ENCODE results near the gene PRKCE. TPM values are rescaled to one million over a fixed set of nuclear protein-coding genes. Genes with fewer than 3 reads are reported as not detected.

The PRKCE gene
- total and polyA plus RNA-seq, 4 donors: 2.5 to 38.6 (median 5.8) TPM

GRCh38 chr2:45869165-45869501 lies 217.7 kb downstream of the PRKCE start:
- no peak overlapping the region for H3K4me3 ChIP-seq (ENCODE audit: low read depth in 1 of 3, low read length in 3 of 3)
- no peak for DNase-seq (ENCODE audit: low spot score)
- H3K4me1 ChIP-seq (ENCODE audit: control insufficient read depth in 4 of 4, insufficient read depth in 4 of 4, low read length in 3 of 4): peaks cover 2 to 22% (median 11%) of the 10 kb centered on the region in 4 donors
- WGBS: 95% methylated on average over 4 of the region's 4 CpGs
- H3K27me3 ChIP-seq (ENCODE audit: control insufficient read depth in 4 of 4, insufficient read depth in 4 of 4, low read length in 3 of 4): no peaks in the 10 kb centered on the region
- no peak overlapping the region for H3K27ac ChIP-seq (ENCODE audit: low read depth in 1 of 2, low read length in 2 of 2)
- no peak overlapping the region for H3K9ac ChIP-seq (ENCODE audit: low read depth in 1 of 2, low read length in 2 of 2)
- H3K36me3 ChIP-seq (ENCODE audit: control insufficient read depth in 4 of 4, insufficient read depth in 3 of 4, low read depth in 1 of 4, low read length in 3 of 4): no peaks in the 10 kb centered on the region
- H3K9me3 ChIP-seq (ENCODE audit: control insufficient read depth in 4 of 4, low read length in 3 of 4): no peaks in the 10 kb centered on the region
- TF ChIP-seq REST (IDR thresholded peaks at IDR 0.05) (no peak), FOXA2 (IDR thresholded peaks at IDR 0.05) (no peak), YY1 (IDR thresholded peaks at IDR 0.05) (no peak), ZBTB33 (IDR thresholded peaks at IDR 0.05) (no peak), CTCF (IDR thresholded peaks at IDR 0.05; ENCODE audit: low read depth, low read length, missing input control) (no peak), HNF4G (IDR thresholded peaks at IDR 0.05) (no peak), JUND (IDR thresholded peaks at IDR 0.05) (no peak), NR2F2 (IDR thresholded peaks at IDR 0.05) (no peak)

- 94% methylated on average over 3 of the region's 3 CpGs for WGBS
- Histone ChIP-seq H3K9me3 (ENCODE audit: control insufficient read depth in 4 of 4, low read length in 3 of 4) (no peaks in the 10 kb centered on the region), H3K4me1 (ENCODE audit: control insufficient read depth in 4 of 4, insufficient read depth in 4 of 4, low read length in 3 of 4) (peaks cover 2 to 27% (median 11%) of the 10 kb centered on the region in 4 donors), H3K27ac (ENCODE audit: low read depth in 1 of 2, low read length in 2 of 2) (no peak overlapping the region), H3K4me3 (ENCODE audit: low read depth in 1 of 3, low read length in 3 of 3) (no peak overlapping the region), H3K27me3 (ENCODE audit: control insufficient read depth in 4 of 4, insufficient read depth in 4 of 4, low read length in 3 of 4) (no peaks in the 10 kb centered on the region), H3K9ac (ENCODE audit: low read depth in 1 of 2, low read length in 2 of 2) (no peak overlapping the region), H3K36me3 (ENCODE audit: control insufficient read depth in 4 of 4, insufficient read depth in 3 of 4, low read depth in 1 of 4, low read length in 3 of 4) (no peaks in the 10 kb centered on the region)
- no peak for DNase-seq (ENCODE audit: low spot score)
- TF ChIP-seq EGR1 (IDR thresholded peaks at IDR 0.05; ENCODE audit: low read depth in 2 of 2) (no peak), TAF1 (conservative IDR thresholded peaks at IDR 0.05) (no peak), NR2F2 (IDR thresholded peaks at IDR 0.05) (no peak), YY1 (IDR thresholded peaks at IDR 0.05) (no peak), HNF4A (conservative IDR thresholded peaks at IDR 0.05) (no peak), SP1 (IDR thresholded peaks at IDR 0.05) (no peak), FOXA2 (IDR thresholded peaks at IDR 0.05) (no peak)
These were observed 219.6 kb downstream of the PRKCE start for GRCh38 chr2:45871025-45871424.

All from liver (tissue), 9 donors.